GM12891 (cell line): Measurements from ENCODE around the gene LACTB.
"Not testable (repeated sequence)": the region's sequence is repeated elsewhere in the genome, so short reads cannot be mapped to it uniquely, and the experiment has no call there.

Source experiments
- DNase-seq: peaks from one replicate; pipeline ENCODE4 v3.0.0; 2011; ENCODE audit warnings: low spot score; ENCODE audit not compliant: insufficient read length
- FAIRE-seq: peaks from 2 replicates; lab custom pipeline; 2011; peaks lifted over from hg19 to GRCh38; lab: Jason Lieb, UNC
- PAX5 ChIP-seq: IDR thresholded peaks from 2 replicates; pipeline ENCODE4 v1.6.1; 2011; ENCODE audit warnings: low read length, moderate library complexity, mild to moderate bottlenecking; ENCODE audit not compliant: insufficient read depth, severe bottlenecking
- POLR2A ChIP-seq: IDR thresholded peaks from 2 replicates; pipeline ENCODE4 v1.6.1; 2011; ENCODE audit warnings: low read depth, low read length, control low read depth
- POLR2AphosphoS5 ChIP-seq: IDR thresholded peaks from 2 replicates; pipeline ENCODE4 v1.6.1; 2011; ENCODE audit warnings: low read depth, low read length, control low read depth
- POU2F2 ChIP-seq: IDR thresholded peaks from 2 replicates; pipeline ENCODE4 v1.6.1; 2011; ENCODE audit warnings: low read depth, mild to moderate bottlenecking, control low read depth, low read length, moderate library complexity
- SPI1 ChIP-seq: IDR thresholded peaks from 2 replicates; pipeline ENCODE4 v1.6.1; 2011; ENCODE audit warnings: low read depth, low read length, control low read depth
- TAF1 ChIP-seq: IDR thresholded peaks from 2 replicates; pipeline ENCODE4 v1.6.1; 2011; ENCODE audit warnings: low read depth, low read length, control low read depth

LACTB gene

DNA sequence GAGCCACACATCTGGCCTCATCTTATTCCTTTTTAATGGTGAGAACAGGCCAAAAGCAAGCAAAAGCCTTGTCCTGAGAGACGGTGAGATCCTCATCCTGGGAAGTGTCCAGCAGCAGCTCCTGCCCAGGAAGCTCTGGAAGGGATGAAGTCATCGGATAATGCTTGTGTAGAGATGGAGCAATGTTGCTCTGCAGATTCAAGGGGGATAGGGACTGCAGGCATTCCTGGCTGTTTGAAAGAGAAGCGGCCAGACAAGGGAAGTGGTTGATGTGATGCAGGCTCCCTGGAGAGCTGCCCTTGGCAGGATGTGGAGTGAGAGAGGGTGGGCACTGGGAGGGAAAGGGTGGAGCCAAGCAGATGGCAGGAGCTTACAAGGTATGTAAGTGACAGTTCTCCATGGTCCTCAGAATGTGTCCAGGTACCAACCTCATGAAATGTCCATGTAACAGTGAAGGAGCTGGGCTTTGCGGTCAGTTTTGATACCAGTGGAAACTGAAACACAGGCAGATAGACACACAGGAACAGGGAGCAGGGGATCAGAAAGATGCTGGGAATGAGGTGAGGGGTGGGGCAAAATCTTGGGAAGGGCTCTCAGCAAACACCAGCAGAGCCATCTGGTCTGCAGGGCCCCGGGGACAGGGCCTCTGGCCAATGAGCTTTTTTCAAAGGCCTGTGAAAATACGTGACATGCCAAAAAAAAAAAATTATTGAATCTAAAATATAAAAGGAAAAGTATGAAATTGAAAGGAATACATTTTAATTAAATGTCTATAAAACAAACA lies 32.2 kb upstream of the LACTB start:
- no peak for TF ChIP-seq POU2F2
- no peak for TF ChIP-seq POLR2A
- no peak for TF ChIP-seq TAF1
- TF ChIP-seq POLR2AphosphoS5: no peak
- TF ChIP-seq PAX5: no peak
- no peak for TF ChIP-seq SPI1
- DNase-seq (no peak), FAIRE-seq (no peak)

DNA sequence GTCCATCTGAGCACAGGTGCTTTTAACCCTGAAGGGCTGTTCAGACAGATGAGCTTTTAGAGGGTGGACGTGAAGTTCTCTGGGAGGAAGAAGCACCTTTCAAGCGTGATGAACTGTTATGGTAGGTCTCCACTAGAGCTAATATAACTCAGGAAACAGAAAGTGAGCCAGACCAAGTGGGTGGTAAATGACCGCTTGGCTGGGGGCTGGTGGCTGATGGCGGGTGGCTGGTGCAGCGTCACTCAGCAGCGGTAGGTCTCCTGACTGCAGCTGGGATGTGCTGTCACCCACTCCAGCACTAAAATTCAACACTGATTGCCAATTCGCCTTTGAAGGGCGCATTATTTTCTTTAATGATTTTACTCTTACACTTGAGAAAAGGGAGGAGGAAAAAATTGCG lies 31.2 kb upstream of the LACTB start:
- DNase-seq (no peak), FAIRE-seq (no peak)
- TF ChIP-seq SPI1: no peak

DNA sequence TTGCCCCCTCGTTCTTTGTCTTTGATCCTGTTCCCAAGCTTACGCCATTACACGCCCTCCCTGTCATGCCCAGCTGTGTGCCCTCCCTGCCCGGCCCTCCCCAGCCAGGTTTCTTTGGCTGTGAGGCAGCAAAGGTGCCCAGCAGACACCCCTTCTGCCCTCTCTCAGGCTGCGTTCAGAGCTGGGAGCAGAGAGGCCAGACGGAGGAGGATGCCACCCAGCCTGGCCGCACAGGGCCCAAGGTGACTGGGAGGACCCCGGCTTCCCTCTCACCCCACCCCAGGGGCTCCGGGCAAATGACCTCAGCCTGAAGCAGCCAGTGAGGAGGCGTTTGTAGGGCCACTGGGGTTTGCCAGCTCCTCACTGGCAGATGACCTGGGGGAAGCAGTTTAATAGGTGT lies 30.8 kb upstream of the LACTB start:
- no peak for FAIRE-seq
- no peak for DNase-seq

DNA sequence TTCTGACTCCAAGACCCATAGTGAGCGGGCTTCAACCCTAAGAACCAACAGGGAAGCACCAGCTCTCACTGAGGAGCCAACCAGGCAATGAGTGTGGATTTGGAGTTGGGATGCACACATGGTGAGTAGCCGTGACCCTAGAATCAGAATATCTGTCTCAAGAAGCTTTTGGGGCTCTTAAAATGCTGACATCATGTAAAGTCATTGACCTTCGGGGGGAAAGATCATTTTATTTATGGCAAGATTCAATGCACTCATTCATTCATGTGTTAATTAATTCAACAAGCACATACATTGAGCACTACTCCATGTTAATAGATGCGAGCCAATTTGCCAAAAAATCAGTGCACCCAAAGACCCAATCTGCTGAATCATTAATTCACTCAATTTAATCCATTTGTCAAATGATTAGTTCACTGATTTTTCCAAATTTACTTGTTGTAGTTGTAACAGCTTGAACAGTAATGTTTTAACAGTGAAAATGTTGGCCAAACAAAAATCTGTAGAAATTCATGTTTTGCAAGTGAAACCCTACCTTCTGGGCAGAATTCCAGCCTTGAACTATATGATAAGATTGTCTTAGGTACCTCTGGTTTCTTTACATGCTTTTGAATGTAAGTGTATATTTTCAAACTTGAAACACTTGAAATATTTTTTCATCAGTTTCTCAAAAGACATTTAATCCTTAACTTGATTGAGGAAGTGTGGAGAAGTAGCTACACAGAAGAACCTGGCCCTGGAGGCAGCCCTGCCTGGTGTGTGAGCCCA lies 29.8 kb upstream of the LACTB start:
- TF ChIP-seq TAF1: no peak
- no peak for TF ChIP-seq POLR2A
- DNase-seq (no peak), FAIRE-seq (no peak)

More for the DNA sequence above, 30.8 kb upstream of the LACTB start:
- TF ChIP-seq TAF1 (no peak), POLR2AphosphoS5 (no peak), POU2F2 (no peak), PAX5 (no peak), POLR2A (no peak), SPI1 (no peak)

- no peak for TF ChIP-seq SPI1
- no peak for TF ChIP-seq PAX5
- no peak for TF ChIP-seq POLR2A
- no peak for TF ChIP-seq POLR2AphosphoS5
- no peak for TF ChIP-seq POU2F2
- no peak for TF ChIP-seq TAF1
- DNase-seq (peak; percentile 61), FAIRE-seq (peak; percentile 92)
Measured at GRCh38 chr15:63093486-63094205, 28.0 kb upstream of the LACTB start.

GRCh38 chr15:63094495-63094931 lies 27.1 kb upstream of the LACTB start:
- no peak for DNase-seq
- no peak for FAIRE-seq
- TF ChIP-seq PAX5 (no peak), POLR2A (no peak), SPI1 (no peak), POU2F2 (no peak)

- FAIRE-seq (no peak), DNase-seq (no peak)
- TF ChIP-seq POLR2AphosphoS5 (no peak), POLR2A (no peak), POU2F2 (no peak), SPI1 (no peak), TAF1 (no peak), PAX5 (no peak)
Measured at GRCh38 chr15:63096178-63096577, 25.5 kb upstream of the LACTB start.

DNA sequence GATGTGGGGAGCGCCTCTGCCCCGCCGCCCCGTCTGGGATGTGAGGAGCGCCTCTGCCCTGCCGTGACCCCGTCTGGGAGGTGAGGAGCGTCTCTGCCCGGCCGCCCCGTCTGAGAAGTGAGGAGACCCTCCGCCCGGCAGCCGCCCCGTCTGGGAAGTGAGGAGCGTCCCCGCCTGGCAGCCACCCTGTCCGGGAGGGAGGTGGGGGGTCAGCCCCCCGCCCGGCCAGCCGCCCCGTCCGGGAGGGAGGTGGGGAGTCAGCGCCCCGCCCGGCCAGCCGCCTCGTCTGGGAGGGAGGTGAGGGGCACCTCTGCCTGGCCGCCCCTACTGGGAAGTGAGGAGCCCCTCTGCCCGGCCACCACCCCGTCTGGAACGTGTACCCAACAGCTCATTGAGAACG lies 22.8 kb upstream of the LACTB start:
- not testable (repeated sequence) for FAIRE-seq, DNase-seq

DNA sequence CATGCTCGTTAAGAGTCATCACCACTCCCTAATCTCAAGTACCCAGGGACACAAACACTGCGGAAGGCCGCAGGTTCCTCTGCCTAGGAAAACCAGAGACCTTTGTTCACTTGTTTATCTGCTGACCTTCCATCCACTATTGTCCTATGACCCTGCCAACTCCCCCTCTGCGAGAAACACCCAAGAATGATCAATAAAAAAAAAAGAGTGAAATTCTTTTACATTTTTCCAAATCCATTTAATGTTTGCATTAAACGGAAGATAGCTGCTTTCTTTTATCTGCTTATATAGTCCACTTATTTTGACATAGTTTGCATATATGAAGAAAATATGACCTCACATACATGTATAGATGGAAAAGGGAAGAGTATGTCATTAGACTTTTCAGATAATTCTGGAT lies 22.1 kb upstream of the LACTB start:
- FAIRE-seq, DNase-seq: not testable (repeated sequence)

DNA sequence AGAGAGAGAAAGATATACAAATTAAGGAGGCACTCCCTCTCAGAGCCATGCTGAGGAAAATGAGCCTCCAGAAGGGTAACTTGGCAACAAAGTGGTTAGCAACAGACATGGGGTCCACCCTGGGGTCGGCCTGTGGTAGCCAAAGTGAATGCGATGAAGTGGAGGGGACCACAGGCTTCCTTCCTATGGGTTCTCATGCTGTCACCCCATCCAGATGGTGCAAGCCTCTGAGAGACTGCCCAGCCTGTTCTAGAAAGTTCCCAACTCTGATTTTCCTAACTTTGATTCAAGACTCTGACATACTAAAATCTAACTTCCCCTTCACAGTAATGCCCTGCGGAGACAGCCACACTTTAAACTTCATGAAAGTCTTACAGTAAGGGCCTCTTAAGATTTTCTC lies 18.2 kb upstream of the LACTB start:
- FAIRE-seq (no peak), DNase-seq (no peak)
- TF ChIP-seq TAF1 (no peak), POLR2AphosphoS5 (no peak), SPI1 (no peak), POLR2A (no peak), PAX5 (no peak), POU2F2 (no peak)
